Stimulated activated CD4-positive, alpha-beta T cell treated with anti-CD3 and anti-CD28 coated beads, Interleukin-1b, Interleukin-23, amount 100 ng/mL, for 4 hours (primary cell): ENCODE measurements around the gene MIA.
A peak's percentile ranks its signal among the peaks of the same experiment; 100 is the strongest.
"Not testable (repeated sequence)": the region's sequence is repeated elsewhere in the genome, so short reads cannot be mapped to it uniquely, and the experiment has no call there.

Source experiments
- DNase-seq, 2 donors: peaks; one replicate each; pipeline ENCODE4 v3.0.0-alpha.2; 2020; ENCODE audit warnings: low read depth in 2 of 2

Gene MIA

GRCh38 chr19:40780582-40780981 lies 5.3 kb downstream of the MIA start:
- DNase-seq, result no peak

GRCh38 chr19:40781140-40781539 lies 5.8 kb downstream of the MIA start:
- no peak for DNase-seq

GRCh38 chr19:40783711-40784110 lies 8.4 kb downstream of the MIA start:
- no peak for DNase-seq

- not testable (repeated sequence) for DNase-seq
Observed at GRCh38 chr19:40784146-40784545, 8.8 kb downstream of the MIA start.

GRCh38 chr19:40785526-40785925 lies 10.2 kb downstream of the MIA start:
- no peak for DNase-seq

GRCh38 chr19:40786060-40787037 lies 11.0 kb downstream of the MIA start:
- no peak for DNase-seq

- no peak for DNase-seq
Observed at GRCh38 chr19:40791349-40791748, 16.0 kb downstream of the MIA start.

GRCh38 chr19:40791996-40792395 lies 16.7 kb downstream of the MIA start:
- no peak for DNase-seq

- DNase-seq, result no peak
Observed at GRCh38 chr19:40797166-40797962, 22.0 kb downstream of the MIA start.

GRCh38 chr19:40797963-40798682 lies 22.8 kb downstream of the MIA start:
- peak in 1 of 2 donors; percentile 39 for DNase-seq

- DNase-seq, result peak; percentile 100
Observed at GRCh38 chr19:40798683-40799557, 23.6 kb downstream of the MIA start, which contains the start of gene EGLN2. Gene EGLN2, plus strand, starts transcription at chr19:40799191. Its CDS starts 1,382 bp downstream, at chr19:40800573.

GRCh38 chr19:40799558-40800338 lies 24.4 kb downstream of the MIA start:
- no peak for DNase-seq

- no peak for DNase-seq
Observed at GRCh38 chr19:40800339-40800996, 25.1 kb downstream of the MIA start.

- DNase-seq, result no peak
Observed at GRCh38 chr19:40800997-40801377, 25.7 kb downstream of the MIA start.

- DNase-seq, result no peak
Observed at GRCh38 chr19:40801426-40802299, 26.3 kb downstream of the MIA start.

- no peak for DNase-seq
Observed at GRCh38 chr19:40802300-40803169, 27.2 kb downstream of the MIA start.

GRCh38 chr19:40803170-40803856 lies 28.0 kb downstream of the MIA start:
- no peak for DNase-seq
